Activated CD4-positive, alpha-beta memory T cell treated with anti-CD3 and anti-CD28 coated beads, Interleukin-2, amount 10 ng/mL, durations not matched to agents 7 days and 5 days (primary cell): Measurements from ENCODE around the gene BAK1. TPM values are rescaled to one million over a fixed set of nuclear protein-coding genes. Genes with fewer than 3 reads are reported as not detected.

Experiments used
- CTCF ChIA-PET: fragments of 350-600 bp; sonication (Branson Sonifier 250); formaldehyde crosslinking; loops from one replicate; lab custom pipeline; 2021; ENCODE audit warnings: antibody characterized with exemption, inconsistent platforms; lab: Charles Lee
- POLR2A ChIA-PET: fragments of 350-600 bp; sonication (Branson Sonifier 250); formaldehyde crosslinking; loops from one replicate; lab custom pipeline; 2021; ENCODE audit warnings: antibody characterized with exemption; lab: Charles Lee
- DNase-seq: peaks from one replicate; pipeline ENCODE4 v3.0.0-alpha.2; 2020
- H3K27ac Mint-ChIP-seq: one replicate; pipeline ENCODE4 v1.8.0; 2021; ENCODE audit warnings: mild to moderate bottlenecking, mixed read lengths
- H3K27me3 Mint-ChIP-seq: one replicate; pipeline ENCODE4 v1.8.0; 2021; ENCODE audit warnings: mixed read lengths
- H3K36me3 Mint-ChIP-seq: one replicate; pipeline ENCODE4 v1.8.0; 2021; ENCODE audit warnings: low read depth, mixed read lengths
- H3K4me1 Mint-ChIP-seq: one replicate; pipeline ENCODE4 v1.8.0; 2021; ENCODE audit warnings: mixed read lengths
- H3K4me3 Mint-ChIP-seq: one replicate; pipeline ENCODE4 v1.8.0; 2021; ENCODE audit warnings: mild to moderate bottlenecking, mixed read lengths
- H3K9me3 Mint-ChIP-seq: one replicate; pipeline ENCODE4 v1.8.0; 2021; ENCODE audit warnings: mixed read lengths
- total RNA-seq, 2 experiments: library from RNA; stranded (reverse); gene quantifications; one replicate each; pipeline ENCODE4 v1.2.3, GENCODE V29; 2021

The BAK1 gene
- total RNA-seq, 2 experiments from 2014 or later: 97.9 to 100 TPM

GRCh38 chr6:33583591-33584155 is 3.6 kb upstream of the BAK1 start:
- no peak for DNase-seq
- Mint-ChIP-seq H3K4me3 (no peak overlapping the region), H3K4me1 (peaks cover 35% of the 10 kb centered on the region), H3K36me3 (peaks cover 14% of the 10 kb centered on the region), H3K9me3 (no peaks in the 10 kb centered on the region), H3K27ac (no peak overlapping the region), H3K27me3 (no peaks in the 10 kb centered on the region)
- ChIA-PET POLR2A (no interaction called here), CTCF (interaction anchor here (0.6 to 5.9 kb wide), 6 partner anchors 11 to 129 kb away, joined by 3 to 29 read pairs (median 6); partner anchors contain the start of genes UQCC2 and ZBTB9)

- H3K27me3 Mint-ChIP-seq: no peaks in the 10 kb centered on the region
These were observed 1.1 kb upstream of the BAK1 start for GRCh38 chr6:33581186-33581585.

GRCh38 chr6:33578588-33579011 is 1.5 kb downstream of the BAK1 start:
- Mint-ChIP-seq H3K27ac (peak overlapping the region; percentile 96), H3K9me3 (no peaks in the 10 kb centered on the region), H3K4me3 (peak overlapping the region; percentile 94), H3K36me3 (peaks cover 62% of the 10 kb centered on the region), H3K4me1 (peaks cover 46% of the 10 kb centered on the region), H3K27me3 (no peaks in the 10 kb centered on the region)
- POLR2A ChIA-PET: interaction anchor here (0.8 to 4.0 kb wide), 22 partner anchors 9 to 607 kb away, joined by 3 to 71 read pairs (median 6); partner anchors contain the start of genes ITPR3, KIFC1, SYNGAP1 and UQCC2
- DNase-seq: peak; percentile 73
- CTCF ChIA-PET: interaction anchor here (0.6 to 5.9 kb wide), 12 partner anchors 8 to 188 kb away, joined by 3 to 29 read pairs (median 4); partner anchors contain the start of gene ZBTB9

More at GRCh38 chr6:33581186-33581585, 1.1 kb upstream of the BAK1 start:
- Mint-ChIP-seq H3K4me3 (no peak overlapping the region), H3K36me3 (peaks cover 39% of the 10 kb centered on the region), H3K27ac (no peak overlapping the region), H3K9me3 (no peaks in the 10 kb centered on the region), H3K4me1 (peaks cover 49% of the 10 kb centered on the region)
- DNase-seq: no peak
- ChIA-PET POLR2A (interaction anchor here (0.7 to 4.0 kb wide), 4 partner anchors 12 to 169 kb away, joined by 3 to 71 read pairs (median 22); partner anchors contain the start of genes ITPR3 and ZBTB9), CTCF (interaction anchor here (0.7 to 5.9 kb wide), 6 partner anchors 10 to 191 kb away, joined by 3 to 29 read pairs (median 4); partner anchors contain the start of gene ZBTB9)

GRCh38 chr6:33578164-33578563 is 1.9 kb downstream of the BAK1 start:
- ChIA-PET POLR2A (interaction anchor here (0.8 to 4.0 kb wide), 17 partner anchors 9 to 607 kb away, joined by 3 to 71 read pairs (median 6); partner anchors contain the start of genes ITPR3, SYNGAP1 and ZBTB9), CTCF (interaction anchor here (1.0 to 5.9 kb wide), 6 partner anchors 7 to 123 kb away, joined by 5 to 29 read pairs (median 17); partner anchors contain the start of gene ZBTB9)
- no peak for DNase-seq
- H3K27me3 Mint-ChIP-seq: no peaks in the 10 kb centered on the region
- no peaks in the 10 kb centered on the region for H3K9me3 Mint-ChIP-seq
- H3K27ac Mint-ChIP-seq: peak overlapping the region; percentile 96
- H3K4me1 Mint-ChIP-seq: peaks cover 45% of the 10 kb centered on the region
- peak overlapping the region; percentile 94 for H3K4me3 Mint-ChIP-seq
- H3K36me3 Mint-ChIP-seq: peaks cover 64% of the 10 kb centered on the region

GRCh38 chr6:33577718-33578117 is 2.4 kb downstream of the BAK1 start:
- Mint-ChIP-seq H3K36me3 (peaks cover 64% of the 10 kb centered on the region), H3K27me3 (no peaks in the 10 kb centered on the region), H3K27ac (peak overlapping the region; percentile 96), H3K4me3 (peak overlapping the region; percentile 94), H3K4me1 (peaks cover 45% of the 10 kb centered on the region), H3K9me3 (no peaks in the 10 kb centered on the region)
- ChIA-PET CTCF (no interaction called here), POLR2A (interaction anchor here (3.5 kb wide), 1 partner anchor 123 kb away, joined by 18 read pairs; the partner anchor contains the start of gene ZBTB9)
- peak; percentile 34 for DNase-seq

- no peaks in the 10 kb centered on the region for H3K27me3 Mint-ChIP-seq
- DNase-seq: peak; percentile 36
- H3K4me3 Mint-ChIP-seq: peak overlapping the region; percentile 94
- no peaks in the 10 kb centered on the region for H3K9me3 Mint-ChIP-seq
- peaks cover 68% of the 10 kb centered on the region for H3K36me3 Mint-ChIP-seq
- H3K4me1 Mint-ChIP-seq: peaks cover 49% of the 10 kb centered on the region
- CTCF ChIA-PET: no interaction called here
- H3K27ac Mint-ChIP-seq: peak overlapping the region; percentile 96
- POLR2A ChIA-PET: interaction anchor here (1.1 to 1.3 kb wide), 2 partner anchors 8 to 123 kb away, joined by 3 read pairs; partner anchors contain the start of gene ZBTB9
These were observed 3.0 kb downstream of the BAK1 start for GRCh38 chr6:33577106-33577535.

- Mint-ChIP-seq H3K4me3 (peak overlapping the region; percentile 94), H3K9me3 (no peaks in the 10 kb centered on the region), H3K27me3 (no peaks in the 10 kb centered on the region), H3K27ac (peak overlapping the region; percentile 96), H3K4me1 (peaks cover 54% of the 10 kb centered on the region), H3K36me3 (peaks cover 72% of the 10 kb centered on the region)
- ChIA-PET CTCF (no interaction called here), POLR2A (interaction anchor here (1.1 to 1.3 kb wide), 2 partner anchors 8 to 123 kb away, joined by 3 read pairs; partner anchors contain the start of gene ZBTB9)
- DNase-seq: no peak
These were observed 3.4 kb downstream of the BAK1 start for GRCh38 chr6:33576668-33577067.

- ChIA-PET CTCF (interaction anchor here (1.9 kb wide), 1 partner anchor 10 kb away, joined by 5 read pairs; no protein-coding TSS in a partner anchor), POLR2A (interaction anchor here (0.7 to 1.5 kb wide), 7 partner anchors 13 to 303 kb away, joined by 3 to 5 read pairs (median 3); partner anchors contain the start of genes CUTA, RPS18 and VPS52)
- peak overlapping the region; percentile 42 for H3K27ac Mint-ChIP-seq
- no peak for DNase-seq
- H3K27me3 Mint-ChIP-seq: no peaks in the 10 kb centered on the region
- peaks cover 76% of the 10 kb centered on the region for H3K36me3 Mint-ChIP-seq
- no peaks in the 10 kb centered on the region for H3K9me3 Mint-ChIP-seq
- peaks cover 59% of the 10 kb centered on the region for H3K4me1 Mint-ChIP-seq
- H3K4me3 Mint-ChIP-seq: no peak overlapping the region
These were observed 4.9 kb downstream of the BAK1 start for GRCh38 chr6:33575211-33575610.

- Mint-ChIP-seq H3K4me1 (peaks cover 62% of the 10 kb centered on the region), H3K27me3 (no peaks in the 10 kb centered on the region), H3K9me3 (no peaks in the 10 kb centered on the region), H3K27ac (peak overlapping the region; percentile 100), H3K36me3 (peaks cover 69% of the 10 kb centered on the region), H3K4me3 (peak overlapping the region; percentile 75)
- ChIA-PET POLR2A (interaction anchor here (0.7 to 5.7 kb wide), 15 partner anchors 8 to 181 kb away, joined by 3 to 71 read pairs (median 6); partner anchors contain the start of genes BAK1, CUTA, ITPR3 and UQCC2), CTCF (interaction anchor here (1.3 to 2.2 kb wide), 6 partner anchors 8 to 289 kb away, joined by 4 to 21 read pairs (median 10); partner anchors contain the start of genes BAK1 and UQCC2)
- DNase-seq: no peak
These were observed 8.3 kb downstream of the BAK1 start for GRCh38 chr6:33571637-33572316.

- Mint-ChIP-seq H3K4me3 (peak overlapping the region; percentile 75), H3K27me3 (no peaks in the 10 kb centered on the region), H3K36me3 (peaks cover 65% of the 10 kb centered on the region), H3K9me3 (no peaks in the 10 kb centered on the region), H3K27ac (peak overlapping the region; percentile 100), H3K4me1 (peaks cover 61% of the 10 kb centered on the region)
- ChIA-PET CTCF (interaction anchor here (0.6 to 2.4 kb wide), 14 partner anchors 8 to 1383 kb away, joined by 3 to 21 read pairs (median 4); partner anchors contain the start of genes BAK1 and UQCC2), POLR2A (interaction anchor here (0.7 to 5.7 kb wide), 22 partner anchors 9 to 599 kb away, joined by 3 to 71 read pairs (median 6); partner anchors contain the start of genes BAK1, CUTA, ITPR3 and UQCC2)
- peak; percentile 96 for DNase-seq
These were observed 9.1 kb downstream of the BAK1 start for GRCh38 chr6:33570806-33571636.

- no peak for DNase-seq
- peak overlapping the region; percentile 100 for H3K27ac Mint-ChIP-seq
- ChIA-PET POLR2A (interaction anchor here (0.8 to 5.7 kb wide), 13 partner anchors 8 to 178 kb away, joined by 3 to 71 read pairs (median 5); partner anchors contain the start of genes BAK1, CUTA, ITPR3 and UQCC2), CTCF (interaction anchor here (2.4 to 2.6 kb wide), 2 partner anchors 10 to 21 kb away, joined by 5 to 13 read pairs; partner anchors contain the start of gene BAK1)
- peaks cover 50% of the 10 kb centered on the region for H3K36me3 Mint-ChIP-seq
- no peaks in the 10 kb centered on the region for H3K27me3 Mint-ChIP-seq
- H3K9me3 Mint-ChIP-seq: no peaks in the 10 kb centered on the region
- H3K4me3 Mint-ChIP-seq: no peak overlapping the region
- peaks cover 48% of the 10 kb centered on the region for H3K4me1 Mint-ChIP-seq
These were observed 11.1 kb downstream of the BAK1 start for GRCh38 chr6:33568826-33569570.
